NAMALWA (cell line): Measurements from ENCODE around the gene MEGF11.
A peak's percentile ranks its signal among the peaks of the same experiment; 100 is the strongest.
"Not testable (repeated sequence)": the region's sequence is repeated elsewhere in the genome, so short reads cannot be mapped to it uniquely, and the experiment has no call there.

ENCODE experiments used
- DNase-seq: peaks from one replicate; pipeline ENCODE4 v3.0.0-alpha.2; 2015; ENCODE audit warnings: low spot score

MEGF11 gene

GRCh38 chr15:65998486-65998885 is 255.1 kb downstream of the MEGF11 start:
- no peak for DNase-seq

- no peak for DNase-seq
These were observed 256.6 kb downstream of the MEGF11 start for GRCh38 chr15:65996901-65997300.

- no peak for DNase-seq
These were observed 258.7 kb downstream of the MEGF11 start for GRCh38 chr15:65994832-65995231.

- no peak for DNase-seq
These were observed 259.8 kb downstream of the MEGF11 start for GRCh38 chr15:65993762-65994161.

GRCh38 chr15:65993236-65993635 is 260.3 kb downstream of the MEGF11 start:
- DNase-seq, result no peak

- DNase-seq, result no peak
These were observed 261.6 kb downstream of the MEGF11 start for GRCh38 chr15:65991721-65992483.

GRCh38 chr15:65990298-65990981 is 263.1 kb downstream of the MEGF11 start:
- DNase-seq, result no peak

- DNase-seq, result no peak
These were observed 266.4 kb downstream of the MEGF11 start for GRCh38 chr15:65987100-65987499.

- no peak for DNase-seq
These were observed 267.1 kb downstream of the MEGF11 start for GRCh38 chr15:65986416-65986815.

- DNase-seq, result no peak
These were observed 268.2 kb downstream of the MEGF11 start for GRCh38 chr15:65985387-65985786.

GRCh38 chr15:65982627-65983322 is 270.8 kb downstream of the MEGF11 start:
- DNase-seq, result no peak

- peak; percentile 84 for DNase-seq
These were observed 271.5 kb downstream of the MEGF11 start for GRCh38 chr15:65981837-65982626.

GRCh38 chr15:65980824-65981456 is 272.6 kb downstream of the MEGF11 start:
- DNase-seq, result peak; percentile 55

- no peak for DNase-seq
These were observed 273.7 kb downstream of the MEGF11 start for GRCh38 chr15:65979837-65980236.

GRCh38 chr15:65979316-65979715 is 274.2 kb downstream of the MEGF11 start:
- peak; percentile 67 for DNase-seq

- DNase-seq, result no peak
These were observed 275.4 kb downstream of the MEGF11 start for GRCh38 chr15:65978110-65978509.

GRCh38 chr15:65976196-65976595 is 277.4 kb downstream of the MEGF11 start:
- DNase-seq, result not testable (repeated sequence)

GRCh38 chr15:65971741-65971995 is 281.9 kb downstream of the MEGF11 start:
- DNase-seq, result no peak

GRCh38 chr15:65970937-65971740 is 282.4 kb downstream of the MEGF11 start:
- DNase-seq, result no peak

- DNase-seq, result no peak
These were observed 283.4 kb downstream of the MEGF11 start for GRCh38 chr15:65969865-65970816.
